Measurements from ENCODE around the gene CELF3. TPM values are rescaled to one million over a fixed set of nuclear protein-coding genes. Genes with fewer than 3 reads are reported as not detected.

CELF3 gene
- total RNA-seq, 1 donor from 2014 or later: not detected

- TF ChIP-seq CTCF (conservative IDR thresholded peaks at IDR 0.05; ENCODE audit: low read depth, low read length): no peak
- DNase-seq (ENCODE audit: low read depth): no peak
- H3K4me3 ChIP-seq (ENCODE audit: low read depth, low read length): no peak overlapping the region
These were observed 54.9 kb downstream of the CELF3 start for GRCh38 chr1:151661751-151662150.

GRCh38 chr1:151655371-151655770 lies 61.2 kb downstream of the CELF3 start:
- no peak for TF ChIP-seq CTCF (conservative IDR thresholded peaks at IDR 0.05; ENCODE audit: low read depth, low read length)
- H3K4me3 ChIP-seq (ENCODE audit: low read depth, low read length): no peak overlapping the region
- no peak for DNase-seq (ENCODE audit: low read depth)

- no peak overlapping the region for H3K4me3 ChIP-seq (ENCODE audit: low read depth, low read length)
- no peak for TF ChIP-seq CTCF (conservative IDR thresholded peaks at IDR 0.05; ENCODE audit: low read depth, low read length)
- DNase-seq (ENCODE audit: low read depth): no peak
These were observed 63.2 kb downstream of the CELF3 start for GRCh38 chr1:151653397-151653796.

Other genes starting within 250 kb of the CELF3 start
- gene CGN, start 205.4 kb downstream of the CELF3 start, total RNA-seq: 9.5 and 10.1 TPM in 2 replicates
- 33.5 and 39.2 TPM in 2 replicates for gene TUFT1, start 176.5 kb downstream of the CELF3 start, total RNA-seq
- gene SNX27, start 104.8 kb downstream of the CELF3 start, total RNA-seq: 13.2 and 14.8 TPM in 2 replicates
- not detected in 2 replicates for gene RIIAD1, start 4.7 kb upstream of the CELF3 start, total RNA-seq
- 136 and 166 TPM in 2 replicates for gene MRPL9, start 46.7 kb upstream of the CELF3 start, total RNA-seq
- 7.4 and 9.5 TPM in 2 replicates for gene TDRKH, start 73.7 kb upstream of the CELF3 start, total RNA-seq
- not detected in 2 replicates for gene LINGO4, start 88.6 kb upstream of the CELF3 start, total RNA-seq
- not detected in 2 replicates for gene RORC, start 115.0 kb upstream of the CELF3 start, total RNA-seq
- 0.94 and 1.0 TPM in 2 replicates for gene C2CD4D, start 123.0 kb upstream of the CELF3 start, total RNA-seq
- gene THEM5, start 136.9 kb upstream of the CELF3 start, total RNA-seq: not detected in 2 replicates
- gene THEM4, start 192.7 kb upstream of the CELF3 start, total RNA-seq: 7.0 and 13.2 TPM in 2 replicates